LHCN-M2 (cell line): ENCODE measurements around the gene TOGARAM2. TPM values are rescaled to one million over a fixed set of nuclear protein-coding genes. Genes with fewer than 3 reads are reported as not detected.

ENCODE experiments used
- DNase-seq: peaks from one replicate; pipeline ENCODE4 v3.0.0-alpha.2; 2012; ENCODE audit warnings: low read depth
- total RNA-seq: library from RNA; depleted of rRNA; stranded (reverse); fragments of >200 nt; gene quantifications from 2 replicates; pipeline ENCODE4 v1.2.3, GENCODE V29; 2014; rRNA removed

TOGARAM2 gene
- total RNA-seq, 1 experiment from 2014 or later: 0.75 TPM

GRCh38 chr2:29072251-29072650 is 91.2 kb downstream of the TOGARAM2 start:
- no peak for DNase-seq

GRCh38 chr2:29072971-29073725 is 92.0 kb downstream of the TOGARAM2 start:
- DNase-seq: no peak

GRCh38 chr2:29073933-29074332 is 92.8 kb downstream of the TOGARAM2 start:
- DNase-seq: no peak

GRCh38 chr2:29074411-29074810 is 93.3 kb downstream of the TOGARAM2 start, which contains the start of gene PCARE:
Gene PCARE, minus strand, starts transcription at chr2:29074523. Its CDS starts 262 bp downstream, at chr2:29074261.
- DNase-seq: no peak

GRCh38 chr2:29075894-29076705 is 95.0 kb downstream of the TOGARAM2 start:
- no peak for DNase-seq

GRCh38 chr2:29079887-29080286 is 98.8 kb downstream of the TOGARAM2 start:
- DNase-seq: no peak

- DNase-seq: no peak
These were observed 100.0 kb downstream of the TOGARAM2 start for GRCh38 chr2:29080886-29081743.

- no peak for DNase-seq
These were observed 101.9 kb downstream of the TOGARAM2 start for GRCh38 chr2:29082804-29083495.

GRCh38 chr2:29084554-29084953 is 103.5 kb downstream of the TOGARAM2 start:
- no peak for DNase-seq

GRCh38 chr2:29090311-29090710 is 109.2 kb downstream of the TOGARAM2 start:
- peak; percentile 66 for DNase-seq

GRCh38 chr2:29096969-29097368 is 115.9 kb downstream of the TOGARAM2 start:
- no peak for DNase-seq

GRCh38 chr2:29097569-29097968 is 116.5 kb downstream of the TOGARAM2 start:
- DNase-seq: no peak

- DNase-seq: no peak
These were observed 119.5 kb downstream of the TOGARAM2 start for GRCh38 chr2:29100564-29100963.

Other genes starting within 250 kb of the TOGARAM2 start
- gene PPP1CB, start 229.5 kb upstream of the TOGARAM2 start, total RNA-seq: 162 and 204 TPM in 2 replicates
- gene SPDYA, start 170.5 kb upstream of the TOGARAM2 start, total RNA-seq: 0.63 and 1.1 TPM in 2 replicates
- 9.6 and 11.9 TPM in 2 replicates for gene TRMT61B, start 111.0 kb upstream of the TOGARAM2 start, total RNA-seq
- 67.0 and 68.1 TPM in 2 replicates for gene WDR43, start 86.6 kb upstream of the TOGARAM2 start, total RNA-seq
- not detected in 2 replicates for gene PCARE, start 93.2 kb downstream of the TOGARAM2 start, total RNA-seq
- 31.4 and 38.0 TPM in 2 replicates for gene CLIP4, start 134.1 kb downstream of the TOGARAM2 start, total RNA-seq